ENCODE results near the gene SHB.

SHB gene

GRCh38 chr9:38074441-38074961, 5.5 kb upstream of the SHB start:
- ATAC-seq (no peak), DNase-seq (no peak)
- H3K4me3 Mint-ChIP-seq, result no peak overlapping the region
- peaks cover 20% of the 10 kb centered on the region for H3K27me3 Mint-ChIP-seq
- H3K9me3 Mint-ChIP-seq, result no peaks in the 10 kb centered on the region
- peaks cover 10% of the 10 kb centered on the region for H3K4me1 Mint-ChIP-seq
- H3K27ac Mint-ChIP-seq, result no peak overlapping the region

DNA sequence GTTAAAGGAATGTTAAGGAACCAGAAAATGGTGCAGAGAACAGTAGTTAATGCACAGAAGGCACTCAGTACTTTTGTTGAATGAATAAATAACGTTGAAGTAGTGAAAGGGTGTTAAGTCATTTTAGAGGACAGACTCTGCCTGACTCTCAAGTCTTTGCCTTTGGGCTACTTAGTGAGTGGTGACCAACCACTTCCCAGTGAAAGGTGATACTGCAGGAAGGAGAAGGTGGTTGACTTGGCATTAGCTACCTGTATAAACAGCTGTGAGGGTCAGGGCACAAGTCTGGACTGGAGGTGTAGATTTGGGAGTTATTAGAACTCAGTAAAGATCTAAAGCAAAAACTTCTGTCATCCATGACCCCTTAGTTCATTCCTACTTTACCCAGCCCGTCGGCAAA, 4.9 kb upstream of the SHB start:
- Mint-ChIP-seq H3K27me3 (peaks cover 14% of the 10 kb centered on the region), H3K27ac (no peak overlapping the region), H3K4me3 (no peak overlapping the region), H3K4me1 (peaks cover 11% of the 10 kb centered on the region), H3K9me3 (no peaks in the 10 kb centered on the region)
- DNase-seq (no peak), ATAC-seq (no peak)

DNA sequence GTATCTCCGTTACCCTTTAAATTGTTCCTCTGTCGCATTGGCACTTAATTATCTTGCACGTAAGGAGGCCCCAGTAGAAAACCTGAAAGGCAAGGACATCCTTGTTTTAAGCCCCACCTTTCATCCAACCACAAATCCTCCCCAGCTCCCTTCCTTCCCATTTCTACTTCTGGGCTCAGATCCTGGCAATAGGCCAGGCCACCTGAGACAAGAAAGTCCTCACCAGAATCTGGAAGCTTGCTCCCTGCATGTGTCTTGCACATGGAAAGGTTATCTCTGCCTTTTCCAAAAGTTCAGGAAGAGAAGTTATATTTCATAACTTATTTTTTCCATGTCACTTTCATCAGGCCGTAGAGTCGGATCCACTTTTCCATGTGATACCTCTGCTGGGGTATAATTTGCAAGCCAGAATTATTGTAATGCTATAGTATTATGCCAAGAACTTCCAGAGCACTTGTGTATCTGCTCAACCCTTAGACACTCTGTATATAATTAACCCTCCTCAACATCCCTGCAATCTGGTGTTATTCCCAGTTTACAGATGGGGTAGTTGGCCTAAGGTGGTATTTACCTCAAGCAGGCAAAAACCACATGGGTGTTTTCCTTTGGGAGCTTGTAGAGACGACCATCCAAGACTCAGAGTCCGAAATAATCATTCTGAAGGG, 2.6 kb upstream of the SHB start:
- DNase-seq (no peak), ATAC-seq (no peak)
- Mint-ChIP-seq H3K27me3 (peaks cover 17% of the 10 kb centered on the region), H3K4me3 (no peak overlapping the region), H3K27ac (no peak overlapping the region), H3K4me1 (peaks cover 22% of the 10 kb centered on the region), H3K9me3 (no peaks in the 10 kb centered on the region)

- peak overlapping the region; percentile 88 to 90 for H3K4me3 Mint-ChIP-seq
- no peaks in the 10 kb centered on the region for H3K9me3 Mint-ChIP-seq
- H3K4me1 Mint-ChIP-seq, result peaks cover 33% of the 10 kb centered on the region
- H3K27me3 Mint-ChIP-seq, result peaks cover 26% of the 10 kb centered on the region
- no peak overlapping the region for H3K27ac Mint-ChIP-seq
- ATAC-seq, result no peak
- DNase-seq, result peak in 1 of 2 donors; percentile 25
Observed at GRCh38 chr9:38067859-38068681, 957 bp downstream of the SHB start.

DNA sequence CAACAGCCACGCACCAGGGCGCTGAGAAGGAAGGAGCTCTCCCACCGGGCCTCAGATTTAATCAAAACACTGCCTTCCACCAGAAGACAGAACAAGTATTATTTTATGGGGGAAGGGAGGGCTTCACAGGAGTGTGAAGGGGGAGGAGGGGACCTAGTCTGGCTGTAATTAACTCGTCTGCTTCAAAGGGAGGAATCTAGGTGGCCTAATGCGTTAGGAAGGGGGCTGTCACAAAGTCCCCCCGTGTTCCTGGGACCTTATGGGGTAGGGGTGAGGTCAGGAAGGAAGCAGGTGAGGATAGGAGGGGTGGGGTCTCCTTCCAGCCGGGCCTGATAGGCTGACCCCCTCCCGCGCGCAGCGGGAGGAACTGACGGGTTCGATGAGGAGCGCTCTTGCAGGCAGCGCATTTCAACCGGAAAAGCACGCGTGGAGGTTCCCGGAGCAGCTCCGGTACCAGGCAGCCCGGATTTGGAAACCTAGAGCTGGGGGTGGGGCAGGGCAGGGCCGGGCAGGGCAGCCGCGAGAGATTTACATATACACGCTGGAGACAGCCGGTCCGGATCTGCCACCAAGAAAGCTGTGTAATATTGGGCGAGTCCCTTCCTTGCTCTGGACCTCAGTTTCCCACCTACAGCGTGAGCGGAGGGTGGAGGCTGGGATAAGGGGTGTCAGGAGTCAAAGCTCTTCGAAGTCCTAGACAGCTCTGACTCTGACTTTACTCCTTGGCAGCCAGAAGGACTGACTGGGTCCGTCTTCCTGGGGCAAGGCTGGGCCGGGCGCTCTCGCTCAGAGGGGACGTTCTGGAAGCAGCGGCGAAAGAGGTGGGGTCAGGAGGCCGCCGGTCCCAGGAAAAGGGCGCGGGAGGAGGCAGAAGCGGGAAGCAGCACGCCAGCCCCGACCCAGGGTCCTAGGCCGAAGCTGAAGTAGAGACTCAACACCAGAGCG, 1.8 kb downstream of the SHB start:
- DNase-seq (peak in 1 of 2 donors; percentile 15), ATAC-seq (no peak)
- H3K4me1 Mint-ChIP-seq, result peaks cover 33% of the 10 kb centered on the region
- H3K9me3 Mint-ChIP-seq, result no peaks in the 10 kb centered on the region
- peak overlapping the region; percentile 88 to 90 for H3K4me3 Mint-ChIP-seq
- H3K27ac Mint-ChIP-seq, result peak overlapping the region in 1 of 2 donors; percentile 87
- H3K27me3 Mint-ChIP-seq, result peaks cover 26% of the 10 kb centered on the region

DNA sequence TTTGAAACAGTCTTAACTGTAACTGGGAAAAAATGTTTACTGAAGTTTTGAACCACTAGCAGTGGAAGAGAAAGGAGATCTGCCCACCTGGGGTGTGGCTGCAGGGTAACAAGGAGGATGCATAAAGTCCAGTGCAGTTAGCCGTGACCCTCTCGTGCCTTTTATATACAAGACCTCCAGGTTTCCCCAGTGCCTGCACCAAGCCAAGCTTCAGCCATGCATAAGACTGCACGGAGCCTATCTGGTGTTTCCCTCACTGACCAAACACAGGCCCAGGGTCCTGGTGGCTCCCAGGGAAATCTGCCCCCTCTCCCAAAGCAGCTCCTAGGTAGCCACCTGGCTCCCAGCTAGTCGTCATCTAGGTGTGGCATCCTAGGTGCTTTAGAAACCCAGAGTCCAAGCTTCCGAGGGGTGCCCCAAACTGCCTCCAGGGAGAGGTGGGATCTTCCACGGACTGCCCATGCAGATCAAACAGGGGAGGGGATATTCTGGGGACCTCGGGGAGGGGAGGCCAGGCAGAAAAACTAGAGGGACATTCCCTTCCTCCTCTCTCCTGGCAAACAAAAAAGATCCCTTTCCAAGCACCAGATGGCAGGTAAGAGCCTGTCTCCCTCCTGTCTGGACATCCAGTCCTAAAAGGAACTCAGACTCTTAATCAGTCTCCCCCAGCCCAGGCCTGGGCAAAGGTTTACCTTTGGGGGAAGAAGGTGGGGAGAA, 2.7 kb downstream of the SHB start:
- ATAC-seq (no peak), DNase-seq (no peak)
- Mint-ChIP-seq H3K4me1 (peaks cover 33% of the 10 kb centered on the region), H3K9me3 (no peaks in the 10 kb centered on the region), H3K27ac (no peak overlapping the region), H3K4me3 (peak overlapping the region; percentile 88 to 90), H3K27me3 (peaks cover 26% of the 10 kb centered on the region)

- H3K9me3 Mint-ChIP-seq, result no peaks in the 10 kb centered on the region
- no peak overlapping the region for H3K4me3 Mint-ChIP-seq
- no peak overlapping the region for H3K27ac Mint-ChIP-seq
- peaks cover 33% of the 10 kb centered on the region for H3K4me1 Mint-ChIP-seq
- peaks cover 26% of the 10 kb centered on the region for H3K27me3 Mint-ChIP-seq
- ATAC-seq (no peak), DNase-seq (no peak)
Observed at GRCh38 chr9:38065369-38066075, 3.5 kb downstream of the SHB start.

DNA sequence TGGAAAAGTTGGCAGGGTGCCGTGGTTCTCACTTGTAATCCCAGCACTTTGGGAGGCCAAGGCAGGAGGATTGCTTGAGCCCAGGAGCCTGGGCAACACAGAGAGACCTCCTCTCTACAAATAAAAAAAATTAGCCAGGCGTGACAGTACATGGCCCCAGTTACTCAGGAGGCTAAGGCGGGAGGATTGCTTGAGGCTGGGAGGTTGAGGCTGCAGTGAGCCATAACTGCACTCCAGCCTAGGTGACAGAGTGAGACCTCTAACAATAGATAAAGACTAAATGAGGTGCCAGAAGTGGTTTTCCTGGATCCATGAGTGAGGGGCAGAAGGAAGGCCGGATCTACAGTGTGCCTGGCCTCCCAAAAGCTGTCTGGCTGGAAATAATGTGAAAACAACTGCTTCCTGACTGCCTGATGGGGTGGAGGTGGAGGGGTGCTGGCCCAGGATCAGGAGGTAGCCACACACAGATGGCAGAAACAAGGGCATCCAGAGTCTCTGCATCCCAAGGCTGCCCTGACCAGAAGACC, 4.1 kb downstream of the SHB start:
- no peak for DNase-seq
- no peak for ATAC-seq
- Mint-ChIP-seq H3K4me1 (peaks cover 32% of the 10 kb centered on the region), H3K4me3 (no peak overlapping the region), H3K27me3 (peaks cover 26% of the 10 kb centered on the region), H3K27ac (no peak overlapping the region), H3K9me3 (no peaks in the 10 kb centered on the region)

- no peaks in the 10 kb centered on the region for H3K9me3 Mint-ChIP-seq
- DNase-seq, result no peak
- ATAC-seq, result no peak
- peaks cover 27% of the 10 kb centered on the region for H3K4me1 Mint-ChIP-seq
- no peak overlapping the region for H3K4me3 Mint-ChIP-seq
- peaks cover 26% of the 10 kb centered on the region for H3K27me3 Mint-ChIP-seq
- H3K27ac Mint-ChIP-seq, result no peak overlapping the region
Observed at GRCh38 chr9:38063363-38063707, 5.7 kb downstream of the SHB start.

DNA sequence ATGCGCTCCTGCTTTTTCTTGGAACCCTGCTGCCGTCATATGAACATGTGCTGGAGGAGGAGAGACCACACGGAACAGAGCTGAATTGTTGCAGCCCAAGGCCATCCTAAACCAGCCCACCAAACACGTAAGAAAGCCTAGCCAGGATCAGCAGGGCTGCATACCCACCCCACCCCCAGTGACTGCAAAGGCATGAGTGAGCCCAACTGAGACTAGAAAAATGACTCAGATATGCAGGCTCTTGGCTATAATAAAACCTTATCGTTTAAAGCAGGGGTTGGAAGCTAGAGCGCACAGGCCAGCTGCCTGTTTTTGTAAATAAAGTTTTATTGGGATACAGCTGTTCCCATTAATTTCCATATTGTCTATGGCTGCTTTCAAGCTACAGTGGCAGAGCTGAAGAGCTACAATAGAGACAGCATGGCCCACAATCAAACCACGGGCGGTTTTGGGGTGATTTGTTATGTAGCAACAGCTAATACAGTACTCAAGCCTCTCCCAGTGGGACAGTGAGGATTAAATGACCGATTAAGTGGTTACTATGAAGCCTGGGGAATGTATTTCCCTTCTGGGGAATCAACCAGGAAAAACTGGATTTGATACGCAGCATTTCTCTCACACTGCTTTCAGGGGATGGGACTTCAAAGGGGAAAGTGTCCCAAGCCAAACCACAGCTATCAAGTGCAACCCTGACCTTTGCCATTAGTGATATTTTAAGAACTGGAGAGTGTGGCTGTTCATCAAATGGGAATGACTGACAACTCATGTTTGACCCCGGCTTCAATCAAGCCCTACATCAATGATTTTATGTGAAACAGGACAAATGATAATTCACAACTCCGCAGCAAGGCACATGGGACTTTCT, 6.3 kb downstream of the SHB start:
- peaks cover 24% of the 10 kb centered on the region for H3K4me1 Mint-ChIP-seq
- no peak for DNase-seq
- ATAC-seq, result no peak
- H3K27ac Mint-ChIP-seq, result no peak overlapping the region
- H3K4me3 Mint-ChIP-seq, result no peak overlapping the region
- H3K9me3 Mint-ChIP-seq, result no peaks in the 10 kb centered on the region
- H3K27me3 Mint-ChIP-seq, result peaks cover 23% of the 10 kb centered on the region

DNA sequence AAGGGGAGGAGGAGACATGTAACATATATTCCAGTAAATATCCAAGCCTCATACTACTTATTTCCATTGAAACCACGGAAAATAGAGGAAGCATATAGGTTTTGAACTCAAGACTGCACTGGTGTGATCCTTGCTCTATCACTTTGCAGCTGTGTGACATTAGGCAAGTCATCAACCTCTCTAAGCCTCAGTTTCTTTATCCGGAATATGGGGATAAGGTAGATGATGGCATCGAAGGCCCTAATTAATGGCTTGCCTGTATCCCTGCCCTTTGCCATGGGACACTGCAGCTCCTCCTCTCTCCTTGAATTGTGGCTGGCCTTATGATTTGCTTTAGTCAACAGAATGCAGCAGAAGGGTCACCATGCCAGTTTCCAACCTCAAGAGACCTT, 6.9 kb downstream of the SHB start:
- no peaks in the 10 kb centered on the region for H3K9me3 Mint-ChIP-seq
- ATAC-seq (no peak), DNase-seq (no peak)
- no peak overlapping the region for H3K27ac Mint-ChIP-seq
- H3K4me3 Mint-ChIP-seq, result no peak overlapping the region
- peaks cover 18% of the 10 kb centered on the region for H3K4me1 Mint-ChIP-seq
- H3K27me3 Mint-ChIP-seq, result peaks cover 17% of the 10 kb centered on the region

GRCh38 chr9:38061326-38061977, 7.6 kb downstream of the SHB start:
- peaks cover 11% of the 10 kb centered on the region for H3K4me1 Mint-ChIP-seq
- no peak overlapping the region for H3K27ac Mint-ChIP-seq
- DNase-seq, result no peak
- H3K27me3 Mint-ChIP-seq, result peaks cover 11% of the 10 kb centered on the region
- H3K4me3 Mint-ChIP-seq, result no peak overlapping the region
- ATAC-seq, result no peak
- no peaks in the 10 kb centered on the region for H3K9me3 Mint-ChIP-seq

GRCh38 chr9:38060681-38061080, 8.3 kb downstream of the SHB start:
- ATAC-seq, result no peak

More at GRCh38 chr9:38060681-38061080, 8.3 kb downstream of the SHB start:
- DNase-seq, result no peak
- no peaks in the 10 kb centered on the region for H3K9me3 Mint-ChIP-seq
- no peak overlapping the region for H3K4me3 Mint-ChIP-seq
- H3K27me3 Mint-ChIP-seq, result peaks cover 3% of the 10 kb centered on the region
- no peak overlapping the region for H3K27ac Mint-ChIP-seq
- H3K4me1 Mint-ChIP-seq, result peaks cover 5% of the 10 kb centered on the region
